Progenitor cell of endocrine pancreas (in vitro differentiated cells): Measurements from ENCODE around the gene SLC12A1. TPM values are rescaled to one million over a fixed set of nuclear protein-coding genes. Genes with fewer than 3 reads are reported as not detected.

Source experiments
- DNase-seq: peaks from one replicate; pipeline ENCODE4 v3.0.0; 2021; ENCODE audit warnings: low spot score; ENCODE audit not compliant: unreplicated experiment
- H3K27ac Mint-ChIP-seq: 2 replicates; pipeline ENCODE4 v1.8.0; 2021; ENCODE audit warnings: mild to moderate bottlenecking, moderate library complexity, mixed read lengths
- H3K27me3 Mint-ChIP-seq: 2 replicates; pipeline ENCODE4 v1.8.0; 2021; ENCODE audit warnings: mixed read lengths
- H3K36me3 Mint-ChIP-seq: 2 replicates; pipeline ENCODE4 v1.8.0; 2022; ENCODE audit warnings: mixed read lengths; ENCODE audit not compliant: insufficient read depth
- H3K4me1 Mint-ChIP-seq: 2 replicates; pipeline ENCODE4 v1.8.0; 2021; ENCODE audit warnings: low read depth, mixed read lengths
- H3K4me3 Mint-ChIP-seq: 2 replicates; pipeline ENCODE4 v1.8.0; 2021; ENCODE audit warnings: low read depth, mild to moderate bottlenecking, moderate library complexity, mixed read lengths
- H3K9me3 Mint-ChIP-seq: 2 replicates; pipeline ENCODE4 v1.8.0; 2021; ENCODE audit warnings: low read depth, mixed read lengths
- total RNA-seq: library from RNA; stranded (reverse); gene quantifications from 2 replicates; pipeline ENCODE4 v1.2.1, GENCODE V29; 2021
- TF ChIP-seq, protein P1 (sequence below): fragments of 200-600 bp; sonication (generic); IDR thresholded peaks from one replicate; pipeline ENCODE4 v1.5.0; 2021; ENCODE audit warnings: antibody characterized with exemption, mild to moderate bottlenecking; ENCODE audit not compliant: unreplicated experiment

The SLC12A1 gene
- total RNA-seq, 1 donor from 2014 or later, result not detected

DNA sequence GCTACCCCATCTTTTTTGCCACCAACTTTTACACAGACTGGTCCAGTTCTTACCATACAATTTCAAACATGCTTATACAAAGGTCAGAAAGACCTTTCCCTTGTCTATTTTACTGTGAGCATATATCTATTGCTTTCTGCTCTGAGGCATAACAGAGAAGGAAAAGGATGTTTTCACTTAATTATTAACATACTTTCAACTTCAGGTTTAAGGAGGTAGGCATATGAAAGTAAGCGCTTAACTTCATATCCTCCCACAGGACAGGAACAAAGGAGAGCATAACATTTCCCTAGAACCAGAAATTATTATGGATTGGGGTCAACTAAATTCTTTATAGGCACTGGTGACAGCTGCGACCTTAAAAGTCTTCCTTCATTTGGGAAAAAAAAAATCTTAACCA, 29.1 kb upstream of the SLC12A1 start:
- Mint-ChIP-seq H3K9me3 (peaks cover 32% of the 10 kb centered on the region), H3K36me3 (peaks cover 30% of the 10 kb centered on the region), H3K4me3 (peak overlapping the region; percentile 93), H3K27me3 (peaks cover under 1% of the 10 kb centered on the region), H3K4me1 (peaks cover 10% of the 10 kb centered on the region), H3K27ac (peak overlapping the region; percentile 97)
- DNase-seq, result no peak
- TF ChIP-seq, protein P1, sequence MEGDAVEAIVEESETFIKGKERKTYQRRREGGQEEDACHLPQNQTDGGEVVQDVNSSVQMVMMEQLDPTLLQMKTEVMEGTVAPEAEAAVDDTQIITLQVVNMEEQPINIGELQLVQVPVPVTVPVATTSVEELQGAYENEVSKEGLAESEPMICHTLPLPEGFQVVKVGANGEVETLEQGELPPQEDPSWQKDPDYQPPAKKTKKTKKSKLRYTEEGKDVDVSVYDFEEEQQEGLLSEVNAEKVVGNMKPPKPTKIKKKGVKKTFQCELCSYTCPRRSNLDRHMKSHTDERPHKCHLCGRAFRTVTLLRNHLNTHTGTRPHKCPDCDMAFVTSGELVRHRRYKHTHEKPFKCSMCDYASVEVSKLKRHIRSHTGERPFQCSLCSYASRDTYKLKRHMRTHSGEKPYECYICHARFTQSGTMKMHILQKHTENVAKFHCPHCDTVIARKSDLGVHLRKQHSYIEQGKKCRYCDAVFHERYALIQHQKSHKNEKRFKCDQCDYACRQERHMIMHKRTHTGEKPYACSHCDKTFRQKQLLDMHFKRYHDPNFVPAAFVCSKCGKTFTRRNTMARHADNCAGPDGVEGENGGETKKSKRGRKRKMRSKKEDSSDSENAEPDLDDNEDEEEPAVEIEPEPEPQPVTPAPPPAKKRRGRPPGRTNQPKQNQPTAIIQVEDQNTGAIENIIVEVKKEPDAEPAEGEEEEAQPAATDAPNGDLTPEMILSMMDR, result no peak

DNA sequence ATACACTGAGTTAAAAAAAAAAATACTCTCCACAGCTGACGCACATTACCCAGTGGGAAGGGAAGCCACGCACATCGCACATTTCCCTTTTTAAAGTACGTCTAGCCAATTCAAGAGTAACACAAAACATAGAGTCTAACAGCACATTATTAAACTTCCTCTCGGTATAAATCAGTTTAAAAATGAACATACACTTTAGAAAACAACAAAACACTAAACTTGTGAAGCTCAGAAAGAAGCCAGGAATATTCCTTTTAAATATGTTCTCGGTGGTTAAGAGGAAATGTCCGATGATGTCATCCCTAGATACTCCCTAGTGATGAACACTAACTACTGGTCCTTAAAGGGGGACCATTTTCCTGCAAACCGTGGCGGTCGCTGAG, 28.7 kb upstream of the SLC12A1 start:
- H3K27ac Mint-ChIP-seq, result peak overlapping the region; percentile 97
- peaks cover 28% of the 10 kb centered on the region for H3K9me3 Mint-ChIP-seq

DNA sequence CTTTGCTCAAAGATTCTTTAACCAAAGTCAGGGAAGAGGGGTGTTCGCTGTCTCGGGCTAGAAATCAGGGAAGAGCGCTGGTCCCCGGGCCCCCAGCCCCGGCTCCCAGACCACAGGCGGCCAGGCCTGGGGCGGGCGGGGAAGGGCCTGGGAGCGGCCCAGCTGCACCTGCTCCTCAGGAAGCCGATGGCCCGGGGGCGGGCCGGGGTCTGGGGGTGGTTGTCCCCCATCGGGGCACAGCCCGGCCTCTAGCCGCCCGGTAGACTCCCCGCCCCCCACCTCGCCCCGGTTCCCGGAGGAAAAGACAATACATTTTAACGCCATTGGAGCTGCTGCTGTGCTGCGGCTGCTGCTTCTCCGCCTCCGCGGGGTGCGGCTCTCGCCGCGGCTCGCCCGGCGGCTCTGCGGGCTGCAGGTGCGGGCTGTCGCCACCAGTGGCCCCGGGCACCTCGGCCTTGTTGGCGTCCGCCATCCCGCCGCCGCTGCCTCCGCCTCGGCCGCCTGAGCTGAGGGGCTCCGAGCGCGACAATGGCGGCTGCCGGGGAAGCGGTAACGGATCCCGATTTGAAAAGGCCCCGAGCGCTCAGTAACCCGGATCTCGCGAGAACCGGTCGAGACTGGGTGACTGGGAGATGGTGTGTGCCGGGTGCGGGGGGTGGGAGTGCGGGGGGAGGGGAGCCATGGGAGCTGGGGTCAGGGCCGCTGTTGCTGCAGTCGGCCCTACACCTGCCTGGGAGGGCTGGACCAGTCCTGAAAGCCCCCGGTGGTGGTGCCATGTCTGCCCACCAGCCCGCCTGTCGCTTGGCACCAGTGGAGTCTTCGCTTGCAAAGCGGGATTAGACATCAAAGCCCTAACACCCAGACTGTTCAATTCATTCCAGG, 28.1 kb upstream of the SLC12A1 start, which contains the start of gene MYEF2:
Gene MYEF2, minus strand, starts transcription at position 530 of the 882 bp plus-strand sequence. Its CDS starts 58 bp downstream, at position 472.
- Mint-ChIP-seq H3K9me3 (peaks cover 21% of the 10 kb centered on the region), H3K4me1 (peaks cover 10% of the 10 kb centered on the region), H3K27me3 (peaks cover 2% of the 10 kb centered on the region), H3K36me3 (peaks cover 24% of the 10 kb centered on the region), H3K4me3 (peak within 1 kb of the TSS; percentile 93), H3K27ac (peak within 1 kb of the TSS; percentile 97)
- peak; percentile 73 for DNase-seq
- TF ChIP-seq, protein P1, result no peak

More for the DNA sequence above, 28.7 kb upstream of the SLC12A1 start:
- Mint-ChIP-seq H3K36me3 (peaks cover 28% of the 10 kb centered on the region), H3K4me1 (peaks cover 10% of the 10 kb centered on the region), H3K27me3 (peaks cover 2% of the 10 kb centered on the region), H3K4me3 (peak overlapping the region; percentile 93)
- DNase-seq, result no peak
- TF ChIP-seq, protein P1, result no peak

DNA sequence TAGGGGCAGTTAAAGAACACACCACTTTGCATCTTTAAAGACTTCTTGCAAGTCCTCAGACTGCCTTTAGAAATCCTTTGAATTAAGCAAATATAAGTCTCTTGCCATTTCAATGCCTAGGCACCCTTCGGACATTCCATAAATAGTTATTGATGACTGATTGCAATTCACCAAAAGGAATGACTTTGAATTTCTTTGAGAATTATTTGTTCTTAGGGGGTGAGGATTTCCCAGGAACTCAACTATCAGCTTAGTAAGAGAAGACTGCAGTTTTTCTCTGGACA, 27.5 kb upstream of the SLC12A1 start:
- peaks cover 2% of the 10 kb centered on the region for H3K27me3 Mint-ChIP-seq
- peak overlapping the region; percentile 89 for H3K27ac Mint-ChIP-seq
- H3K9me3 Mint-ChIP-seq, result peaks cover 16% of the 10 kb centered on the region

DNA sequence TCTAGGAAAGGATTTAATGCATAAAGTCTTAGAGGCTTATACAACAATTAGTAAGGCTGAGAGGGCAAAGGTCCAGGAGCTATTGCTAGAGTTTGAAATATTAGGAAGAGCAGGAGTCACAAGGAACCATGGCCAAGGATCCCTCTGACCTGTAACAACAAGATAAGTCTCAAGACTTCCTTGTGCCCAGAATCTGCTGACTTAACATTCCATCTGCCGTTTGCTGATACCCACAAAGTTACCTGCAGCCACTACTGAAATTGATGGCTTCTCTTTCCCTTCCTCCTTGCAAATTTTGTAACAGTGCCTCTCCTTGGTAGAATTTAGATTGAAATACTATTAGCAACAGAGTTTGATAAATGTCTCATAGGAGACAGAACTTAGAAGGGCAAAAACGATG, 23.4 kb upstream of the SLC12A1 start:
- no peak overlapping the region for H3K4me3 Mint-ChIP-seq
- H3K36me3 Mint-ChIP-seq, result no peaks in the 10 kb centered on the region
- peaks cover 5% of the 10 kb centered on the region for H3K27me3 Mint-ChIP-seq
- H3K27ac Mint-ChIP-seq, result no peak overlapping the region
- TF ChIP-seq, protein P1, result no peak
- no peaks in the 10 kb centered on the region for H3K9me3 Mint-ChIP-seq
- H3K4me1 Mint-ChIP-seq, result no peaks in the 10 kb centered on the region
- no peak for DNase-seq

More for the DNA sequence above, 27.5 kb upstream of the SLC12A1 start:
- TF ChIP-seq, protein P1, result no peak
- Mint-ChIP-seq H3K4me3 (peak overlapping the region; percentile 93), H3K36me3 (peaks cover 19% of the 10 kb centered on the region), H3K4me1 (peaks cover 10% of the 10 kb centered on the region)
- no peak for DNase-seq
